NCI-H2196 (cell line): ENCODE data around the gene GALNT6.
A peak's percentile ranks its signal among the peaks of the same experiment; 100 is the strongest.

ENCODE experiments used
- DNase-seq: peaks from one replicate; lab custom pipeline; 2025; ENCODE audit not compliant: unreplicated experiment; lab: John Stamatoyannopoulos, UW

GALNT6 gene

GRCh38 chr12:51381226-51382079 is 9.8 kb downstream of the GALNT6 start:
- DNase-seq = peak; percentile 30

- no peak for DNase-seq
Observed at GRCh38 chr12:51379571-51379970, 11.6 kb downstream of the GALNT6 start.

- no peak for DNase-seq
Observed at GRCh38 chr12:51378749-51379148, 12.5 kb downstream of the GALNT6 start.

GRCh38 chr12:51377099-51377984 is 13.9 kb downstream of the GALNT6 start:
- peak; percentile 62 for DNase-seq

GRCh38 chr12:51374856-51375255 is 16.4 kb downstream of the GALNT6 start:
- no peak for DNase-seq

- no peak for DNase-seq
Observed at GRCh38 chr12:51374361-51374760, 16.8 kb downstream of the GALNT6 start.

- DNase-seq = no peak
Observed at GRCh38 chr12:51373187-51373586, 18.0 kb downstream of the GALNT6 start.

GRCh38 chr12:51372021-51372420 is 19.2 kb downstream of the GALNT6 start:
- no peak for DNase-seq

GRCh38 chr12:51371295-51371953 is 19.8 kb downstream of the GALNT6 start:
- DNase-seq = peak; percentile 86

GRCh38 chr12:51370667-51371066 is 20.5 kb downstream of the GALNT6 start:
- no peak for DNase-seq

GRCh38 chr12:51369581-51369980 is 21.6 kb downstream of the GALNT6 start:
- no peak for DNase-seq

- DNase-seq = peak; percentile 80
Observed at GRCh38 chr12:51368640-51369517, 22.3 kb downstream of the GALNT6 start.

GRCh38 chr12:51365276-51365675 is 25.9 kb downstream of the GALNT6 start:
- no peak for DNase-seq

- no peak for DNase-seq
Observed at GRCh38 chr12:51364001-51364400, 27.2 kb downstream of the GALNT6 start.

GRCh38 chr12:51362747-51363342 is 28.4 kb downstream of the GALNT6 start:
- no peak for DNase-seq

GRCh38 chr12:51362307-51362706 is 28.9 kb downstream of the GALNT6 start:
- DNase-seq = no peak

GRCh38 chr12:51361161-51362016 is 29.8 kb downstream of the GALNT6 start:
- DNase-seq = no peak

GRCh38 chr12:51360315-51360714 is 30.9 kb downstream of the GALNT6 start:
- no peak for DNase-seq

GRCh38 chr12:51359851-51360250 is 31.4 kb downstream of the GALNT6 start:
- no peak for DNase-seq
